HG02970 (cell line): ENCODE data around the gene CTNND2.
"Not testable (repeated sequence)": the region's sequence is repeated elsewhere in the genome, so short reads cannot be mapped to it uniquely, and the experiment has no call there.

Experiments used
- ATAC-seq: cut with Tn5 transposase; IDR thresholded peaks from one replicate; pipeline ENCODE4 v1.9.1; 2021; ENCODE audit warnings: mild to moderate bottlenecking, moderate library complexity, moderate number of reproducible peaks; ENCODE audit not compliant: unreplicated experiment, low FRiP score

CTNND2 gene

DNA sequence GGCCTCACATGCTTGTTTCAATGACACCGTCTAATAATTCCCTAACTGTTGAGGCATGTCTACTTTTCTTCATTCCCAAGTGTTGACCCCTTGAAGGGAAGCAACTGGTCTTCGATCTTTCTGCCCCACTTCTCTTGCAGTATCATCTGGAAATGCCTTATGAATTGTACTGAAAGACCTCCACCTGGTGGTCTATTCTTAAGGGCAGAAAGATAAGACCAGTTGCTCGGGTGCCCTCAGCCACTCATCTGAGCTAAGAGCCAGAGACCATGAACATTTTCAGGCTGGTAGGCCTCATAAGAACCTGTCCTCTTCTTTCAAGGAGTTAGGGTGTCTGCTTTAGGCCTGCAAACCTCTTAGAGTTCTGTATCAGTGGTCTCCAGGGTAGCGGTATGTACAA lies 542.5 kb downstream of the CTNND2 start:
- no peak for ATAC-seq

DNA sequence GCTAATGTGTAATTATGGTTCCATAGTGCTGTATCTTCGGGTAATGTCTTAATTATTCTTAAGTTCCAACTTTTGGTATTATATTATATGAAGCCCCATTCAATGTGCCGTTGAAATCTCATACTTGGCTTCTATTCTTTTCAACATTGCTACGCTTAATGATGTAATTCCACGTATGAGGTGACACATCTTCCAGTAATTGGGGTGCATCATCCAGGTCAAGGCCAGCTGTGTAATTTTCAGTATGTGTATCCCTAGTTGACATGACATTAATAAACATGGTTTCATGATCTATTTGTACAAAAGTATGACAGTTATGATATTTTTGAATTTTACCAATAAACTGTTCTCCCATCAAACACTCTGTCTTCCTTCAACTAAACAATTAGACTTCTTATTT lies 546.3 kb downstream of the CTNND2 start:
- no peak for ATAC-seq

DNA sequence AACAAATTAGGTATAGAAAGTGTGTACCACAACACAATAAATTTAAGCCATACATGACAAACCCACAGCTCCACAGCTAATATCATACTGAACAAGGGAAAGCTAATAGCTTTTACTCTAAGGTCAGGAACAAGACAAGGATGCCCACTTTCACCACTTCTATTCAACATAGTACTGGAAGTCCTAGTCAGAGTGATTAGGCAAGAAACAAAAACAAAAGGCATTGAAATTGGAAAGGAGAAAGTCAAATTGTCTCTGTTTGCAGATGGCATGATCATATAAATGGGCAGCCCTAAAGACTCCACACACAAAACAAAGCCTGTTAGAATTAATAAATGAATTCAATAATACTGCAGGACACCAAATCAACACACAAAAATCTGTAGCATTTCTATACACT lies 548.8 kb downstream of the CTNND2 start:
- no peak for ATAC-seq

DNA sequence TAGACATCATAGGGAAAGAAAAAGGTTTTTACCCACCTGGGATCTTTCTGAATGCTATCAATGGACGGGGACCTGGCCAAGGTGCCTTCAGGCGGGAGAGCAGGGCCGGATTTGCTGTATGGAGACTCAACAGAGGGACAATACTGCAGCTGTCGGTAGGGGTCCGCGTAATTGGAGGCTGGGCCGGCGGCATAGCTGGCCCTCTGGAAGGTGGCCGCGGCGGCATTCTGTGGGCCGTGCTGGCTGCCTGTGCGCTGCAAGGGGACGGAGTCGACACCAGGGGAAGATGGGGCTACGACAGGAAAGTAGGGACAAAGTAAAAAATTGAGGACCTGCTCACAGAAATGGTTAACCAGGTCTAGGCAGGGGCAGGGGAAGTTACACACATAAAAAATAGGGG lies 557.9 kb downstream of the CTNND2 start:
- ATAC-seq = no peak

GRCh38 chr5:11335881-11336760 lies 568.1 kb downstream of the CTNND2 start:
- no peak for ATAC-seq

GRCh38 chr5:11334404-11334803 lies 569.8 kb downstream of the CTNND2 start:
- no peak for ATAC-seq

DNA sequence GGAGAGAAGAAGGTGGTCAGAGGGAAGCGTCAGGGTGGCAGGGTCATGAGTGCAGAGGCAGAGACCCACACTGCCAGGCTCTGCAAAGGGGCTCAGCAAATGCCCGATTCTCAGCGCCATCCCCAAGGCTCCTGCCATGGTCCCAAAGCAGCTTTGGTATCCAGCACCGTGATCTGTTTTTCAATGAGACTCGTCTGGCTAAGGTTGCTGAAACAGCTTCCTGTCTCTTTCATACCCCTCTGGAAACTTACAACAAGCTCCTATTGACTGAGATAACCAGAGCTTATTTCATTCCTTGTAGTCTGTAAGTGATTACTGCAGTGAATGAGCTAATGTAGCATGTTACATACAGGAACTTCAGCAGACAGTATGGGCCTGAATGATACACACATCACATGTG lies 574.6 kb downstream of the CTNND2 start:
- ATAC-seq = no peak

GRCh38 chr5:11324521-11325289 lies 579.5 kb downstream of the CTNND2 start:
- no peak for ATAC-seq

GRCh38 chr5:11323761-11324160 lies 580.5 kb downstream of the CTNND2 start:
- no peak for ATAC-seq

- ATAC-seq = no peak
Measured at GRCh38 chr5:11322133-11322532, 582.1 kb downstream of the CTNND2 start.

DNA sequence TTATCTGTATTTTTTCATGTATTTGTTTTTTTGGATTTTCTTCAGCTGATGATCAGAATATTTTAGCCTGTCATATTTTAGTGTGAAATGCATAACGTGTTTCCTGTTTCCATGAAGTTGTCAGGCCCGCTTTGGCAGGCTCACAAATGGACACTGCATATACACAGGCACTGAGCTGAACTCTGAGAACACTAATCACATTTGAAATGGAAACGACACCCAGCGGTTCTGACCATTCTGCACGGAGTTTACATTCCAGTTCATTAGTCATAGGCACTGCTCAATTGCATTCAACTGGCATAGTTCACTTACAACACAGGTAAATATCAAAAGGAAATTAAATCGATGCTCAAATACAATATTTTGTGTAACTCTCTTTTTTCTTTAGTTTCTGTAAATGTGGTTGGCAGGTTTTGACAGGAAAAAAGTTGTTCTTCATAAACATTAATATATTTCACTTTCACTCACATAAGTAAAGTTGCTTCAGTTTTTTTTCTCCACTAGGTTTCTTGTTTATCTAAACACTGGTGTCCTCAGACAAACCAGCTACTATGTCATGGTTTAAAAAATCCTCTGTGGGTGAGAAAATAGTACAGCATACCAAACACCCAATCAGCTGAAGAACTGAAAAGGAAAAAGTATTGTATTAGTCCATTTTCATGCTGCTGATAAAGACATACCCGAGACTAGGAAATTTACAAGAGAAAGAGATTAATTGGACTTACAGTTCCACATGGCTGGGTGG lies 584.2 kb downstream of the CTNND2 start:
- ATAC-seq = no peak

GRCh38 chr5:11313694-11314093 lies 590.6 kb downstream of the CTNND2 start:
- not testable (repeated sequence) for ATAC-seq

DNA sequence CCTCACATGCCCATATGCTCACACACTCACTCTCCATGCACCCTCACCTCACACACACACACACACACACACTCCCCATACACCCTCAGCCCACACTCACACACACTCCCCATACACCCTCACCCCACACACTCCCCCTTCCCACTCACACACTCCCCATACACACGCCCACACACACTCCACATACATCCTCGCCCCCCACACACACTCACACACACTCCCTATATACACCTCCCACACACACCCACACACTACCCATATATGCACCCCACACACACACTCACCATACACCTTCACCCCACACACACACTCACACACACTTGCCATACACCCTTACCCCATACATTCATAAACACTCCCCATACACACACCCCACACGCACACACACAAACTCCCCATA lies 592.5 kb downstream of the CTNND2 start:
- no peak for ATAC-seq

GRCh38 chr5:11311272-11311671 lies 593.0 kb downstream of the CTNND2 start:
- ATAC-seq = no peak

DNA sequence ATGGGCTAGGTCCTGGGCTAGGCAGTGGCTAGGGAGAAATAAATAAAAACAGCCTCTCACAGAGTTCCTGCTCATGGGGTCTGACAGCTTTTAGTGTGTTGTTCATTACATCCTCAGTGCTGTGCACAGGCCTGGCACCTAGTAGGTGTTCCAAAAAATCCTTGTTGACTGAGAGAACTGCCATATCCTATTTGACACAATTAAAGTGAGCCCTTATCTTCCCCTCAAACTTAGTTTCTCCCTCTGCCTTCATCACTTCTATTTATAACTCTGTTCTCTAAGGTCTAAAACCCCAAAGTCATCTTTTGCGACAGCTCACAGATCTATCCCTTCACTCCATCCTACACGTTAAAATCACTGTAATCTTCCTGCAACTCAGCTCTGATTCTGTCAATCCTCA lies 594.1 kb downstream of the CTNND2 start:
- no peak for ATAC-seq

- no peak for ATAC-seq
Measured at GRCh38 chr5:11306365-11306764, 597.9 kb downstream of the CTNND2 start.

DNA sequence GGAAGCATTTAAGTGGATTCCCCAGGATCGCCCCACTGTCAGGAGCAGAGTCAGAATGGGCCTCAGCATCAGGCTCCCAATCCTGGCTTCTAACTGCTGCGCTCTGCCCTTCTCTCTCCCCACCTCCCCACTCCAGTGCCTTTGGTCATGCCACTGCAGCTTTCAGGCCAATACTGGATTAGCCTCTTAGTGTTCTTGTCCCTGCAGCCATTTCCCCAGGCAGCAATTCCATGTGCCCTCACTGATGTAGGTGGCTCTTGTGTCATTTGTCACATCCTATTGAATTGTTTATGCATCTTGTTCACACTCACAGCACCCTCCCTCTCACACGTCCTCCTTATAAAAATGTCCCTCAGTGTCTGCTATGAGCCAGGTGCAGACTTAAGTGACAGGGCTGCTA lies 599.0 kb downstream of the CTNND2 start:
- ATAC-seq = no peak

- ATAC-seq = no peak
Measured at GRCh38 chr5:11304641-11305040, 599.6 kb downstream of the CTNND2 start.

GRCh38 chr5:11302663-11303062 lies 601.6 kb downstream of the CTNND2 start:
- ATAC-seq = no peak

GRCh38 chr5:11301171-11301570 lies 603.1 kb downstream of the CTNND2 start:
- no peak for ATAC-seq

GRCh38 chr5:11300736-11301135 lies 603.5 kb downstream of the CTNND2 start:
- no peak for ATAC-seq
